Measurements from ENCODE around the gene AHI1. TPM values are rescaled to one million over a fixed set of nuclear protein-coding genes. Genes with fewer than 3 reads are reported as not detected.

AHI1 gene
- total RNA-seq, 2 experiments from 2014 or later, result 21.4 to 33.9 TPM

DNA sequence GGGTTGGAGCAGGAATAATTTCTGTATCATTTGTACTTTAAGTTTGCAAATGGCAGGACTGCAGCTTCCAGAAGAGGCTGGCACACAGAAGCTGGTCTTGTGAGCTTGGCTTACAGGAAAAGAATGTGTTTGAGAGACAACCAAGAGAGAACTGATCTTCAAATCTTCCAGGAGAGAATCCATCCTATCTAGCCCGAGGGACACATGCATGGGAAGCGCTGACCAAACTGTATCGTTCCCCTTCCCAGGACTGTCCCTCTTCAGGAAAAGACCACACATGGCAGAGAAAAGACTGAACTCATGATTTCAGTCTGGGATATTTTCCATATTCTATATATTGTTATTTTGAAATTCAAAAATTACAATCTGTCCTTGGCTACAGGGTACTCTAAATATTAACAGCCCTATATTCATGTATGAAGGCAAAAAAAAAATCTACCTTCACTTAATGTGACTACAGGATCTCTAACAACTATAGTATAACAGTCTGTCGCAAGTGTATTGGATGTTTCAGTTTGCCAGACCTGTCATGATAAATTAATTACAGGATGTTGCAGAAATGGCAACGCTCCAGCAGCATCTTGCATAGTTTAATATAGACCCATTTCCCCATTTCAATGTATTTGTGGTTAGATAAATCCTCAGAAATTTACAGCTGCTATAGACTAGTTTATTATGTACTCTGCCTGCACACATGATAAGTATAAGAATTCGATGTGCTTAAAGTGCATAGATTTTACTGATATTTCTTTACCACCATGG is 217.0 kb downstream of the AHI1 start:
- DNase-seq (ENCODE audit: low spot score), result peak; percentile 87
- Histone ChIP-seq H2AFZ (ENCODE audit: low read length) (peak overlapping the region; percentile 60; the same call in 1 of the 2 replicates), H3K9me2 (ENCODE audit: insufficient read depth, low read length) (no peaks in the 10 kb centered on the region), H3K36me3 (ENCODE audit: insufficient read depth, low read length) (no peaks in the 10 kb centered on the region; the same call in 1 of the 2 replicates), H3K9me3 (ENCODE audit: low read length) (no peaks in the 10 kb centered on the region), H3K27ac (ENCODE audit: low read depth, low read length, poor library complexity, severe bottlenecking) (peak overlapping the region; percentile 72), H4K20me1 (ENCODE audit: insufficient read depth, low read length) (no peaks in the 10 kb centered on the region), H3K4me2 (ENCODE audit: low read length) (peak overlapping the region; percentile 64), H3K4me1 (ENCODE audit: insufficient read depth, low read length, poor library complexity, severe bottlenecking) (peaks cover 41% of the 10 kb centered on the region), H3K4me3 (ENCODE audit: low read depth, low read length, poor library complexity, severe bottlenecking) (peak overlapping the region; percentile 41), H3K79me2 (ENCODE audit: insufficient read depth, low read depth, low read length) (no peaks in the 10 kb centered on the region)
- ChIA-PET CTCF (ENCODE audit: unreplicated experiment) (interaction anchor here (0.8 kb wide), 1 partner anchor 13 kb away, joined by 5 read pairs; no protein-coding TSS in a partner anchor), POLR2A (interaction anchor here (0.7 to 1.7 kb wide), 14 partner anchors 8 to 97 kb away, joined by 3 to 17 read pairs (median 4); no protein-coding TSS in a partner anchor)
- no TSS peak for BruUV-seq (replicated peaks)
- intact Hi-C loops (cut with micrococcal nuclease; ENCODE audit: unreplicated experiment), result no loop called here
- TF ChIP-seq EZH2phosphoT487 (IDR thresholded peaks at IDR 0.05; ENCODE audit: borderline replicate concordance, low read depth, low read length), result no peak
- TF ChIP-seq, protein P1, sequence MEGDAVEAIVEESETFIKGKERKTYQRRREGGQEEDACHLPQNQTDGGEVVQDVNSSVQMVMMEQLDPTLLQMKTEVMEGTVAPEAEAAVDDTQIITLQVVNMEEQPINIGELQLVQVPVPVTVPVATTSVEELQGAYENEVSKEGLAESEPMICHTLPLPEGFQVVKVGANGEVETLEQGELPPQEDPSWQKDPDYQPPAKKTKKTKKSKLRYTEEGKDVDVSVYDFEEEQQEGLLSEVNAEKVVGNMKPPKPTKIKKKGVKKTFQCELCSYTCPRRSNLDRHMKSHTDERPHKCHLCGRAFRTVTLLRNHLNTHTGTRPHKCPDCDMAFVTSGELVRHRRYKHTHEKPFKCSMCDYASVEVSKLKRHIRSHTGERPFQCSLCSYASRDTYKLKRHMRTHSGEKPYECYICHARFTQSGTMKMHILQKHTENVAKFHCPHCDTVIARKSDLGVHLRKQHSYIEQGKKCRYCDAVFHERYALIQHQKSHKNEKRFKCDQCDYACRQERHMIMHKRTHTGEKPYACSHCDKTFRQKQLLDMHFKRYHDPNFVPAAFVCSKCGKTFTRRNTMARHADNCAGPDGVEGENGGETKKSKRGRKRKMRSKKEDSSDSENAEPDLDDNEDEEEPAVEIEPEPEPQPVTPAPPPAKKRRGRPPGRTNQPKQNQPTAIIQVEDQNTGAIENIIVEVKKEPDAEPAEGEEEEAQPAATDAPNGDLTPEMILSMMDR (conservative IDR thresholded peaks at IDR 0.05; ENCODE audit: low read length), result no peak

DNA sequence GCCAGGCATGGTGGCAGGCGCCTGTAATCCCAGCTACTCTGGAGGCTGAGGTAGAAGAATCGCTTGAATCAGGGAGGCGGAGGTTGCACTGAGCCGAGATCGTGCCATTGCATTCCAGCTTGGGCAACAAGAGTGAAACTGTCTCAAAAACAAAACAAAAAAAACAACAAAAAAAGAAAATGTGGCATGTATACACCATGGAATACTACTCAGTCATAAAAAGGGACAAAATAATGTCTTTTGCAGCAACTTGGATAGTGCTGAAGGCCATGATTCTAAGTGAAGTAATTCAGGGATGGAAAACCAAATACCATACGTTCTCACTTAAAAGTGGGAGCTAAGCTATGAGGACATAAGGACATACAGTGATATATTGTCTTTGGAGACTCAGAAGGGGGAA is 220.1 kb downstream of the AHI1 start:
- Histone ChIP-seq H3K9me2 (ENCODE audit: insufficient read depth, low read length) (no peaks in the 10 kb centered on the region), H3K79me2 (ENCODE audit: insufficient read depth, low read depth, low read length) (no peaks in the 10 kb centered on the region), H3K4me1 (ENCODE audit: insufficient read depth, low read length, poor library complexity, severe bottlenecking) (peaks cover 58% of the 10 kb centered on the region), H3K36me3 (ENCODE audit: insufficient read depth, low read length) (no peaks in the 10 kb centered on the region), H4K20me1 (ENCODE audit: insufficient read depth, low read length) (no peaks in the 10 kb centered on the region), H2AFZ (ENCODE audit: low read length) (no peak overlapping the region), H3K4me2 (ENCODE audit: low read length) (no peak overlapping the region), H3K27ac (ENCODE audit: low read depth, low read length, poor library complexity, severe bottlenecking) (no peak overlapping the region), H3K4me3 (ENCODE audit: low read depth, low read length, poor library complexity, severe bottlenecking) (no peak overlapping the region), H3K9me3 (ENCODE audit: low read length) (no peaks in the 10 kb centered on the region)
- POLR2A ChIA-PET, result interaction anchor here (0.7 to 2.0 kb wide), 3 partner anchors 9 to 1969 kb away, joined by 5 to 9 read pairs (median 8); no protein-coding TSS in a partner anchor
- BruUV-seq (replicated peaks), result no TSS peak
- TF ChIP-seq, protein P1 (conservative IDR thresholded peaks at IDR 0.05; ENCODE audit: low read length), result no peak
- no peak for TF ChIP-seq EZH2phosphoT487 (IDR thresholded peaks at IDR 0.05; ENCODE audit: borderline replicate concordance, low read depth, low read length)
- CTCF ChIA-PET (ENCODE audit: unreplicated experiment), result no interaction called here
- intact Hi-C loops (cut with micrococcal nuclease; ENCODE audit: unreplicated experiment), result no loop called here
- DNase-seq (ENCODE audit: low spot score), result no peak
